ENCODE data around the gene MICAL2. TPM values are rescaled to one million over a fixed set of nuclear protein-coding genes. Genes with fewer than 3 reads are reported as not detected.

Gene MICAL2
- total and polyA plus RNA-seq, 2 of the 8 experiments (the other 6 are each of a cell fraction or from before 2014, with no cell fraction given), result 1.3 to 4.1 TPM

DNA sequence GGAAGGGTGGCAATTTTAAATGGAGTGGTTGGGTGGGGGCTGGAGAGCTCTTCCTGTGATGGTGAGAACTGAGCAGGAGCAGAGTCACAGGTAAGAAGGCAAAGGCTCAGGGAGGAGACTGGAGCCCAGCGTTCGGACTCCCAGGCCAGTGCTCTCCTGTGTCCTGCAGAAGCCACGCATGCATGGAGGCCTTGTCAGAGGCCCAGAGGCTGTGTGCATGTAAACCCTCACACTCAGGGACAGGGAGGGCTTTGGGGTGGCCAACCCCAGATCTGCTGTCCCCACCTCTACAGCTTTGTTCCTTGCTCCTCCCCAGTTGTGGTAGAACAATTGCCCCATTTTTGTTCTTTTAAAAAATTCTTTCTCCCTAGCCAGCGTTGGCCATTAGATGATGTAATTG, 136.6 kb downstream of the MICAL2 start (continued):
- TF ChIP-seq CHD7 (IDR thresholded peaks at IDR 0.05; ENCODE audit: insufficient replicate concordance, low read length), result no peak
- TF ChIP-seq PHF8 (conservative IDR thresholded peaks at IDR 0.05; ENCODE audit: low read depth, low read length), result no peak
- TF ChIP-seq KDM4A (IDR thresholded peaks at IDR 0.05; ENCODE audit: low read depth, low read length, severe bottlenecking), result no peak
- no peak for TF ChIP-seq TEAD4 (IDR thresholded peaks at IDR 0.05; ENCODE audit: low read depth, low read length)
- no peak for TF ChIP-seq SIX5 (IDR thresholded peaks at IDR 0.05; ENCODE audit: low read depth, low read length)
- TF ChIP-seq RBBP5 (IDR thresholded peaks at IDR 0.05; ENCODE audit: borderline replicate concordance, low read depth, low read length), result no peak
- TF ChIP-seq, protein P1, sequence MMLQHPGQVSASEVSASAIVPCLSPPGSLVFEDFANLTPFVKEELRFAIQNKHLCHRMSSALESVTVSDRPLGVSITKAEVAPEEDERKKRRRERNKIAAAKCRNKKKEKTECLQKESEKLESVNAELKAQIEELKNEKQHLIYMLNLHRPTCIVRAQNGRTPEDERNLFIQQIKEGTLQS (IDR thresholded peaks at IDR 0.05; ENCODE audit: insufficient read depth, low read depth, low read length), result no peak
- no peak for TF ChIP-seq JUN (IDR thresholded peaks at IDR 0.05; ENCODE audit: low read depth, low read length)

All from H1 (cell line).